Stimulated activated CD4-positive, alpha-beta T cell treated with anti-CD3 and anti-CD28 coated beads, Interleukin-4, amount 100 ng/mL, for 1 hour (primary cell): ENCODE measurements around the gene SIX3.
A peak's percentile ranks its signal among the peaks of the same experiment; 100 is the strongest.

Experiments used
- DNase-seq: peaks from one replicate; pipeline ENCODE4 v3.0.0-alpha.2; 2020

The SIX3 gene

DNA sequence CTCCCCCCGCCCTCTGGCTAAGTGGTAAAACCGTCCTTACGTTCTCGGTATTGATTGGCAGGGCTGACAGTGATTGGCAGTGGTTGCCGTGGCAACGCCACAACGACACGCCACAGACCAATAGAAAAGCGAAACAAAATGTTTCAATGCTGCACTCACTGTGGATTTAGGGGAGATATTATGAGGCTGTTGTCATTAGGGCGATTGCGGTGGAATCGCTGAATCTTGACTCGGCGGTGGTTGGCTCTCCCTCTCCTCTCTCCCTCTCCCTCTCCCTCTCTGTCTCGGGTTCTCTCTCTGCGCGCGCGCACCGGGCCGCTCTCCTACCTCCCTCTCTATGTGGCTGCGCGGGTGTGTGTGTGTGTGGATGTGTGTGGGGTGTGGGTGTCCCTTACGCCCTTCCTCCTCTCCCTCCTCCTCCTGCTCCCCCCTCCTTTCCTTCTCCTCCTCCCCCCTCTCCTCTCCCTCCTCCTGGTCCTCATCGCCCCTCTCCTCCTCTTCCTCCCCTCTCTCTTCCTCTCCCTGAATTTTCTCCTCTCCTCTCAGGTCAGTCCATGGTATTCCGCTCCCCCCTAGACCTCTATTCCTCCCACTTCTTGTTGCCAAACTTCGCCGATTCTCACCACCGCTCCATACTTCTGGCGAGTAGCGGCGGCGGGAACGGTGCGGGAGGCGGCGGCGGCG lies at the start of gene SIX3:
Gene SIX3 (plus strand): TSS at position 152 of the 684 bp plus-strand sequence. CDS start 403 bp downstream, at position 555.
- peak; percentile 39 for DNase-seq

DNA sequence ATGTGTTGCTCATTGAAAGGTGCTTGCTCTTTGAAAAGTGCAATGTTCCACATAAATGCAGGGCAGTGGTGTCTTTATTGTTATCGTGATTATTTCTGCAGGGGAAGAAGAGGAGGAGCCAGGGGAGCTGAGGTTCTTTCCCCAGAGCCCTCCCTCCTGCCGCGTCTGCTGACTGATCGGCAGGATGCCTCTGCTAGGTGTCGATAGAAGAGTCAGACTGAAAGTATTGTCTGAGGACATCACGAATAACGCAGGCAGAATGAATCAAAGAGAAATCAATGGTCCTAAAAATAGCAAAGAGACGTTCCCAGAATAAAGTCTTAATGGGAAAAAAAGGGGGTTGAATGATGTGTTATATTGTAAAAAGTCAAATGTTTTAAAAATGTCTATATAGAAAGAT lies 47.4 kb upstream of the SIX3 start:
- no peak for DNase-seq

DNA sequence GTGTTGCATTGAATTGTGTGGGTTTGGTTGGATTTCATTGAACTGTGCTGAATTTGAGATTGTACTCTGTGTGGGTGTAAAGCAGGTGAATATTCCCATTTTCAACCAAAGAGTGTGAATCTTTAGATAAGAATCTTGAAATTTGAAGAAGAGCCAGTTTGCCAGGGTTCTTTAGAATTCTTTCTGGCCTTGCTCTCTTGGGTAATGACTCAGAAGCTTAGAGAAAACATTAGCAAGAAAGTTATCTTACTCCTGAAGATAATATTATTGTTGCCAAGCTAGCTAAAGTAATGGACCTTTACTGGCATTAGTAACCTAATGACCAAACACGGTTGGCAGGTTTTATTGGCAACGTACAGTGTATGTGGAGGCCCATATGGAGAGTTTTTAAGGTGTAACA lies 46.4 kb upstream of the SIX3 start:
- DNase-seq: no peak

DNA sequence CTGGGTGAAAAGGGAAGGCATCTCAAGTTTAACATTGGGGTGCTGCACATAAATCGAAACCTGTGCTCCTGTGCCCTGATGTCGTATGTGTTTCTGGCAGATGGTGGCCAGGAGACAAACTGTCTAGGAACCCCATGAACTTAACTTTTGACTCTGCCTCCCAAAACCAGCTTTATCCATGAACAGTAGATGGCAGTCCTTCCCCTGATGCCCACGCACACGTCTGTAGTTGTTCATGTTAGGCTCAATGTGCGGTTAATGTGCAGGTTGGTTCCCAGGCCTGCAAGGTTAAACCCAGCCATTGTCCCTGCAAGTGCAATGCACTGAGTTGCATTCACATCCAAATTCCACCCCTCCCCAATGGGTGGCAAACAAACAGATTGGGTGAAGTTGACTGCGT lies 44.1 kb upstream of the SIX3 start:
- DNase-seq: no peak

DNA sequence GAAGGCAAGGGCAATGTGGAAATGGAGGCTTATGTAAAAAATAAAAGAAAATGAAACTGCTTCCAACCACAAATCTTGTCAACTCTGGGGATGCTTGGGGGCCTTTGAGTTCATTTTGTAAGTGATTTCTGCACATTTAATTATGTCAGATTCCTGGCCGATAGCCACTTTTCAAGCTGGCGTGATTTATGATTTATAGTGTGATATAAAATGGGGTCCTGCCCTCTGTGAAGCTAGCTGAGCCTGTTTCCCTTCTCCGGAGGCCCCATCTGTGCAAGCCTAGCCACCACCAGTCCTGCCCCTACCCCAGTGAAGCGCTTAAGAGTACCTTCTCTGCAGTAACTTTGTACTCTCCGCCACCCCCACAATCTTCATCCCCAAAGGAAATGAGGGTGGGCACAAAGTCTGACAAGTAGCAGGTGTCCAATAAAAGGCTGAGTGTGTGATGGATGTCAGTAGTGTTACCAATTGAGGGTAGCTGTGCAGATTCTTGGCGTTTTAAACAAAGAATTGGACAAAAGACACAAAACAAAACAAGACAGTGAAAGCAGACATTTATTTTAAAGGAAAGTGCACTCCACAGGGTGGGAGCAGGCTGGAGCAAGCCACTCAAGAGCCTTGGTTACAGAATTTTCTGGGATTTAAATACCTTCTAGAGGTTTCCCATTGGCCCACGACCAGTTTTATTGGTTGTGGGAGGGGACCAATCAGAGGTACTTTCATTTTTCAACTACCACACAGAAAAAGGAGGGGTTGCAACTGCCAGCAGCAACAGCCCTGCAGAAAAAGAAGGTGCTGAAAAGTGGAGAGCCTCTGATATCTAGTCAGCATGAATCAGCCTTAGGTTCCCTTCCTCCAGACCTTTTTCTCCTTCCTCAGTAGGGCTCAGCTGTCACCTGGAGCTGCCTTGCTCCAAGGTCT lies 39.0 kb upstream of the SIX3 start:
- no peak for DNase-seq

DNA sequence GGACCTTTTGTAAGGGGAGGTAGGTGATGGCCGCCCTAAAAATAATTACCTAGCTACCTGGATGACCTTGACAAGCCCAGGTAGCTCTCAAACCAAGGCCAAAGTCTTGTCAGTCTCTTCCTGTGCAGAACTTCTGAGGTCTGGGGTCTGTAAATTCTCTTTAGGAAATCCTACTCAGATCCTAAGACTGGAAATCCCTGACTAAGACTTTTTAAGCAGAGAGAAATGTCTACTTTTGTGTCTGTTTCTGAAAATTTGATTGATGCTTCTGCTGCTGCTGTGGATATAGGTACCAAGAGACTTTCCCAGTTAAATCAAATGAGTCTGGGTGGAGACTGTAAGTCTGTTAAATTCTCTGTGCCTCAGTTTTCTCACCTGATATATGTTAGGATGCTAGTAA lies 36.9 kb upstream of the SIX3 start:
- DNase-seq: no peak

DNA sequence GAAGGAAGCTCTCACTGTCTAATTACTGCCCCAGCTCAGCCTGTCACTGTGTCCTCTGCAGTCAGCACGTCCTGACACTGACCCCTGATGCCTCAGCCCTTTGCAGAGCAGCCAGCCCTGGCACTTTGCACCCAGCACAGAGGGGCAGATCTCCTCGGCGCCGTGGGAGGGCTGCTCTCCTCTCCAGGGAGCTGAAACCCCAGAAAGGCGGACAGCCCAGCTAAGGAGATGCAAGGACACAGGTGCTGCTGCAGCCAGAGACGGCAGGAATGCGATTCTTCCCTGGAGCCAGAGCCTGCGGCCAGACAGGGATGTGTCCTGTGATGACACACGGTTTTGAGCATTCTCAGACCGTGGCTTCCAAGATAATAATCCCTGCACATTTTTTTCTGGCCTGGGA lies 34.5 kb upstream of the SIX3 start:
- DNase-seq: no peak

DNA sequence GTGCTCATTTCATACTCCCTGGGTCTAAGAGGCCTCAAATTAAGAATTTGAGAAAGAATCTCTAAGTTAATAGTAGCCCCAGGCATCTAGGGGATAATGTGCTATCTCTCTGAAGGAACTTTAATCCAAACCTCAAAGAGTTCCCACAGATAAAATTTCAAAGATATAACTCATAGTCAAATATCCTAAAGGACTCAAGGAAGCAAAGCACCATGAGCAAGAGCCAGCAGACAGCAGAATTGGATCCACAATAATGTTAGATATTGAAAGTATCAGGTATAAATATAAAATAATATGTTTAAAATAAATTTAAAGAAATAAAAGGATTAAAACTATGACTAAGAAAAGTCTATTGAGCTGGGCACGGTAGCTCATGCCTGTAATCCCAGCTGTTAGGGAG lies 31.7 kb upstream of the SIX3 start:
- DNase-seq: no peak

DNA sequence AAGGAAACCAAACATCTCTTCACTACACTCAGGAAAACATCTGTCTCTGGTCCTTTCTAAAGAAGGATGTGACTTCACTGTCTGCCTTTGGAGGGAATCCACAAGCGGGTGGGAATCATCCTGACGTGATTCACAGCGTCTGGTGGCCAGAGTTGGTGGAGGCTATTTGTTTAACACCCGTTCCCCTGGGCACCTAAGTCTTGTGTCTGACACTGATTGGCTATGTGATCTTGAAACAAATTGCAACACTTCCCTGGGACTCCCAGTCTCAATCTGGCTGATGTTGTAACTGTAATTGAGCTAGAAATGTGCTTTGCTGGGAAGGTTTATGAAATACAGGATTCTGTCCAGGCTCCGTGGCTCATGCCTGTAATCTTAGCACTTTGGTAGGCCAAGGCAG lies 28.8 kb upstream of the SIX3 start:
- no peak for DNase-seq

DNA sequence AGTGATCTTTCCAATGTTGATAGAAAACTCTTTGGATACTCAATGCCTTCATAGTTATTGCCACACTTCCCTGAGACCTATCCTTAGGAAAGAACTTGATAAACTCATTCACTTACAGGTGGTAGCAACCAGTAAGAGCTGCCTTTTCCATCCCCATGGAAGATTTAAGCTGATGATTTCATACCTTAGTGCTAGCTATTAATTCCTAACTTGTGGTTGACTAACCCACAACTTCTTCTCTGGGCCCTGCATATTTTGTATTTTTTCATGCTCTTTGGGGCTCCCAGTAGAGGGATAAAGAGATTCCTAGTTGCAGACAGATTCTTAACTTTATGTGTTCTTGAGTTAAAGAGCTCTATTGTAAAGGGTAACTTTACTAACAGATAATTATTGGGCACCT lies 25.2 kb upstream of the SIX3 start:
- DNase-seq: no peak

DNA sequence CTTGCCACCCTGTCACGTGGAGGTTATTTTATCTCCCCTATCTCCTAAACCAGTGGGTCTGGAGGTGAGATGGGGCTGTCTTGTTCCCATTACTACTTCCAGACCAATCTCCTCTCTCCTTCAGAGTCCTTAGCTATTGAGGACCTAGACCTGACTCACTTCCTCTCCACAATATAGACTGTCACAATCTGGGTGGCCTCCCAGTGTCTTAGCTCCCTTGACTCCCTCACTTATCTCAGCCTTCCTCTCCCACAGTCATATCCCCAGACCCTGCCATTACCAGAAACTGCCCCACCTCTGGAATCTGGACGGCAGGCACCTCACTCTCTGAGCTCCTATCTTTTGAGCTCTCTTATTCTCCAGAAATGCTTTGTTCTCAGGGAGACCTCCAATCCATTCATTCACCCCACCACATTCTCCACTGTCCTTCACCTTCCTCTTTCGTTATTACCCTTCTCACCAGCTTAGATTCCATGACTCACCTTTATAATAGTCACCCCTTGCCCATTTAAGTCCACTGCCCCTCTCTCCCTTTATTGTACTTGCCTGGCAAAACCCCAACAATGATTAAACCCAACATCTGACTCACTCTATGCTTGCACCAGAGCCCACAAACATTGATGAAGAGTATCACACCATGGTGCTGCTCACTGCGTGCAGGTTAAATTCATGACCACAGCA lies 23.3 kb upstream of the SIX3 start:
- DNase-seq: no peak

DNA sequence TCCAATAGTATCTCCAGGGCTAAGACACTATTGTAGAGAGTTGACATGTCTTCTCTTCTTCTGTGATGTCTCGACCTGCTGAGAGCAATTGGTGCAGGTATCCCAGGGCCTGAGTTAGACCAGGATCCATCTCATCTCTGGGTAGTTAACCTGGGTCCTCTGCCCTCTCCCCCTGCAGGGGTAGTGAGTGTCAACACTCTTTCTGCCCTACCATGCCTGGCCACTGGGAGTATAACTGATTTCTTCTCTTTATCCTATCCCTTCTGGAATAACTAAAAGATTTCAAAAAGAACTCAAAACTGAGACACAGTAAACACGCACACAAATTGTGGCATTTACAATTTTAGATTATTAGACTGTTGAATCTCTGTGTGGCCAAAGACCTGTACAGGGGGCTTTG lies 20.8 kb upstream of the SIX3 start:
- no peak for DNase-seq

DNA sequence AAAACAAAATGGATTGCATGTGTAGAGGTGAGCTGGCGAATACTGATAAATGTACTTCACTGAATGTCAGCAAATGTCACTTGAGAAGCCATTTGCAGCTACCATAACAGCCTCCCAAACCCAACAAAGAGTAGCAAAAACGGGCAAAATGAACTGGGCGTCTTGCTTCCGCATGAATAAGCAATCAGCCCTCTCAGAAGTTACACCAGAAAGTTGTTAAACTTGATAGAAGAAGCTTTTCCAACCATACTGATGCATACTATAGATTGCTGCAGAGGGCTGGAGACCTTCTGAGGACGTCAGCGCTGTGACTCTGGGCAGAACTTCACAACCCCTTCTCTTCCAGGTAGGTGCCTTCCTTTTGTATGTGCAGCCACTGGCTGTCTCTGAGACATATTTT lies 18.7 kb upstream of the SIX3 start:
- no peak for DNase-seq

DNA sequence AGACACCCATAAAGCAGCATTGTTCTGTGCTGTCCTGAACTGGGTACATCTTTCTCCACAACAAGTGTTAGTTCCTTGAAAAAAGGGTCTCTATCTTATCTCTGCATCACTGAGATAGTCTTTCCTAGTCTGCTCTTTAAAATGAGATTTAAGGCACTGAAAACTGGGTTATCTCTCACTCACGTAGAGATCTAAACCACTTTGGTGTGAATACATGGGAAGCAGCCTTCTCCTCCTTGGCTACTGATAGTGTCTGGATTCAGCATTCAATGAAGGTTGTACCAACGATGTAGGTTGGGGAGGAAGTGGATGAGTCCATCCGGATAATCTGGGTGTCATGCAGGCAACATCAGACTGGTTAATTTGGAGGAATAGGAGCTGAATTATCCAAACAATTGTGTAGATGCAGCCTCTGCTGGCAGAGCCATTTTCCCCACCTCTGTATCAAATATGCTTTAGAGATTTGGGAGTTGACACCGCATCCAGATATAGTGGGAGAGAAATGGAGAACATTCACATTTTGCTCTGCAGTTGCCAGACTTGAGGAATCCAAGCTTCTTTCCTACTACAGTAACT lies 15.9 kb upstream of the SIX3 start:
- DNase-seq: no peak

DNA sequence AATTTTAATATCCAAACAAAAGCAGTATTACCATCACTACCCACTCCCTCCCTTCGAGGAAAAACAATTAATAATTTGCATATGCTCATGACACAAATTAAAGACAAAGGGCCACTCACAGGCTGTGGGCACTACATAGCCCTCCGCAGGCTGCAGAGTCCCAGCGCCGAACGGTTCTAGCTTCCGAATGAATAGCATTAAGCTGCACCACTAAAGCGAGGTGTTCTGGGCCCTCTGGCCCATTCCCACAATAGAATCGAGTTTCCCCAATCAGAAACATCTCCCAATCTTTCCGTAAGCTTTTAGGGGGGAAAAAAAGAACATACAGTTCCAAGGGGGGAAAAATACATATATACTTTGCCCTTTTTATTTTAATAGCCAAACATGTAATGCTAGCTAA lies 14.5 kb upstream of the SIX3 start:
- DNase-seq: no peak

DNA sequence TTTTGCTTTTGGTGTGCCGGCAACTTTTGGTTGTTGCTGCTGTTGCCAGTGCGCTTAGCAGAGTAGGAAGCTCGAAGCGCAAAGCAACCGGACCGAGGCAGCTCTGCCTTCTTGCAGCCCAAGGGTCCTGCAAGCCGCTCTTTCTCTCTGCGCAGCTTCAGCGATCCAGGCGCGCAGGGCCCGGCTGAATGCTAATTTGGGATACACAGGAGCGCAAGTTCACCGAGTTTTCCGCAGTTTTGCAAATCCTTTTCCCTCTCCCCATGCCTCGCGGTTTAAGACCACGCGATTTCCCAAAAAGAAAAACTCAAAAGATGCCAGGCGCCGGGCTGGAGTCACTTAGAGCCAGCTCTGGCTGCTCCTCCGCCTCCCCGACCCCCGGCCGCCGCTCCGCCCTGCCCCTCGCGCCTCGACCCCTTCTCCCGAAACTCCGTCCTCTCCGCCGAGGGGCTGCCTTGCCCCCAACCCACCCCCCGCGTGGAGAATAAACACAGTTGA lies 13.5 kb upstream of the SIX3 start:
- no peak for DNase-seq

DNA sequence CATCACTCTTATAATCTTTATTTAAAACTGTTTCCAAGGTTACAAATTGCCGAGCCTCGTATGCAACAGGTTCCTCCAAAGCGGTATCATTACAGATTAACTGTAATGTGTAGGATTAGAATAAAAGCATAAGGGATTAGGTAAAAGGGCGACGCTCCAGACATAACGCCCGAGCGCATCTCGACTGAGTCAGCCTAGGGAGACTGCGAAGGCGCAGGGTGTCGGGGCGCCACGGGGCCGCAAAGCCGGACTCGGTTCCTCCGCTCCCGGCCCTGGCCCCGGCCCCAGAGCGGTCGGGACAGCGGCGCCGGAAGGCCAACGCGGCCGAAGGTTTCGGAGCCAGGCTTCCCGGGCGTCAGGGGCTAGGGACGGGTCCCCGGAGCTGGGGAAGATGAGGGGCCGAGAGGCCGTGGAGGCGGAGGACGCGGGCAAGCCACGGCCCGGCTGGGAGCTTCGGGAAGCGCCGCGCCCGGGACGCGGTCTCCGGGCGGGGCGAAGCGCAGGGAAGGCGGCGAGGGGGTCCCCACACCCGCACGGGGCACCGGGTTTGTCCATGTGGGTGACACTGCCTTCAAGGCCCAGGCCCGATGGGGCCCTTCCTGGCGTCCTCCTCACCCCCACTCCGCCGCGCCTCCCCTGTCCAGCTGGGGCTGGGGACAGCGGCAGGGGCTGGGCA lies 12.9 kb upstream of the SIX3 start:
- no peak for DNase-seq

DNA sequence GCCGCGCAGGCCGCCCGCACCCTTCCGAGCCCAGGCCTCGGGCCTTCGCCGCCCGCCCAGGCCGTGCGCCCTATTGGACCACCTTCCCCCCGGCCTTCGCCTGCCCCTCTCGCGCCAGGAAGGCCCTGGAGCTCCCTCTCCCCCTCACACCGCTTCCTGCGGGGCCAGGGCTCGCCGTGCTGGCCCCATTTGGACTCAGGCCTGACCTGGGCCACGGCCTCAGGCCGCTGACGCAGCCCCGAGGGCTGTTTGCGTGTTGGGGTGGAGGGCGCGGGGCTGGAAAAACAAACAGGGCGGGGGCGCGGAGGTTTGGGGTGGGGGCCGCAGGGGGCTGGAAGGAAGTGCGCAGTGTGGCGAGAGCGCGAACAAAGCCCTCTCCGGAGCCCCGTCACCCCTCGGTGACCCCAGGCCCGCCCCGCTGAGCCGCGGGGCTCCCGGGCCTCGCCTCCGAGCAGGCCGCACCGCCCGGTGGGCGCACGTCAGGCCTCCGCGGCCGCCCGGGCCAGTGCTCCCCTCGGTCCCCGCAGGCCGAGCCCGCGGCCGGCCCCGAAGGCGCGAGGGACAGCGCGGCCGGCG lies 12.3 kb upstream of the SIX3 start:
- DNase-seq: no peak

DNA sequence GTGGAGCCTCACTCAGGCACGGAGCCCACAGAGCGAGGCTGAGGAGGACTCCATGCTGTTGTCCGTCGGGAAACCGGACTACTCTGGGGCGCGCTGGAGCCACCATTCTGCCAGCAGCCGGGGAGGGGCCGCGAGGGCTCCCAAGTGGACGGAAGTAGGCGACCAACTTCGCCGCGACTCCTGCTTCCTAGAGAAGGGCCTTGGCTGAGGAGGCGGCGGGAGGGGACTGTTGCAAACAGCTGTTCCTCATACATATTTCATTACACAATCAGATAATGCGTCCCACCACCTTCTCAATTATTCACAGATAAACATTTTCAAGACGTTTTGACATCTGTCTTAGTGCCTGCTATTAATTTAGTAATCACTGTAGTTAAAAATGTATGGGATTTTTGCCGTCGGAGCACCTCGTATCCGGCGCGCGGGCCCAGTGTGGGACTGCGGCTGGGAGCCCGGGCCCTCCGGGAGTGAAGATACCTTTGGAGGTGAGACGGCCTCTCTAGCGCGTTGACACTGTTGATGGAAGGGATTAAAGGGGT lies 11.7 kb upstream of the SIX3 start:
- DNase-seq: no peak

DNA sequence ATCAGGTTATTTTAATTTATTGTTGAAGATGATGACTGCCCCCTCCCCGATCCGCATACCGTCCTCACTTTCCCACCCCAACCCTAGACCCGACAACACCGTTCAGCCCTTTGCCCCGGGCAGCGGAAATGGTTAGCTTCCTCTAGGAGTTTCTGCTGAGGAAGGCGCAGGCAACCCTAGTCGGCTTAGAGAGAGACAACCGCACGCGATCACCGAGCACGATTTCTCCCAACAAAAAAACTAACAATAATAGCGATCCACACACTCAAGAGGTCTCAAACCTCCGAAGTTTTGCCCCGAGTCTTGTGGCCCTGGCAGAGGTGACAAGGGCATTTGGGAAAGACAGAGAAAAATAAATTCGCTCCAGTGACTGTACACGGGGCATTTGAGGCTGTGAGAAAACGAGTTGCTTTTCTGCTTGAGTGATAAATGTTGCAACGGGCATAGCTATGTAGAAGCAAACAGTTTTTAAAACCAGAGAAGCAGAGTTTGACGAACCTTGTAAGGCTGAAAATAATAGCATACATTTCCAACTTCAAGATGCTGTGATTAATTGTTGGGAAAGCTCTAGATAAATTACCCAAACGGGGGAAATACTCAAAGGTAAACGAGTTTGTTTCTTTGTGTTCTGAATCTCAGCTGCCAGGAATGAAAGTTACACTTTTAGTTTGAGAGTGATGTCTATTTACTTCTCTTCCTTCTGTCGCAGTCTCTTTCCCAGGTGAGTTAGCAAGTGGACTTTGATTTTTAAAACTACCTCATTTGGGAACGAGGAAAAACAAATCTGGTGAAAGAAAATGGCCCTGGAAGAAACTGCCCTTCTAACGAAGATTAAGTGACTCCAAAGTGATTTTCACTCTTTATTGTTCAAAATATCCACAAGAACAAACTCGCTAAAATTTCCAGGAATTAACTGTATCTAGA lies 11.0 kb upstream of the SIX3 start:
- no peak for DNase-seq
